HG03442 (cell line): Measurements from ENCODE around the gene BMI1.

ENCODE experiments used
- ATAC-seq: cut with Tn5 transposase; IDR thresholded peaks from one replicate; pipeline ENCODE4 v1.9.1; 2021; ENCODE audit warnings: mild to moderate bottlenecking, moderate library complexity; ENCODE audit not compliant: unreplicated experiment

Gene BMI1

GRCh38 chr10:22319547-22319979 is 1.3 kb upstream of the BMI1 start:
- ATAC-seq = no peak

- no peak for ATAC-seq
These were observed 830 bp upstream of the BMI1 start for GRCh38 chr10:22319980-22320558.

- ATAC-seq = no peak
These were observed 441 bp downstream of the BMI1 start for GRCh38 chr10:22321156-22321923.

- no peak for ATAC-seq
These were observed 1.2 kb downstream of the BMI1 start for GRCh38 chr10:22321924-22322640.

GRCh38 chr10:22322641-22323160 is 1.8 kb downstream of the BMI1 start:
- no peak for ATAC-seq

- no peak for ATAC-seq
These were observed 2.8 kb downstream of the BMI1 start for GRCh38 chr10:22323538-22324305.

GRCh38 chr10:22324413-22324812 is 3.5 kb downstream of the BMI1 start:
- ATAC-seq = no peak

GRCh38 chr10:22324893-22325271 is 4.0 kb downstream of the BMI1 start:
- no peak for ATAC-seq

GRCh38 chr10:22325272-22326144 is 4.6 kb downstream of the BMI1 start:
- peak; percentile 49 for ATAC-seq

- ATAC-seq = no peak
These were observed 5.3 kb downstream of the BMI1 start for GRCh38 chr10:22326145-22326702.

GRCh38 chr10:22329150-22329549 is 8.3 kb downstream of the BMI1 start:
- ATAC-seq = no peak

GRCh38 chr10:22332116-22332692 is 11.3 kb downstream of the BMI1 start:
- ATAC-seq = no peak

GRCh38 chr10:22333167-22333974 is 12.5 kb downstream of the BMI1 start:
- ATAC-seq = no peak

GRCh38 chr10:22333975-22334282 is 13.0 kb downstream of the BMI1 start:
- ATAC-seq = no peak

GRCh38 chr10:22334414-22335172 is 13.7 kb downstream of the BMI1 start:
- no peak for ATAC-seq

- ATAC-seq = peak; percentile 56
These were observed 14.5 kb downstream of the BMI1 start for GRCh38 chr10:22335173-22335933.

GRCh38 chr10:22338185-22338900 is 17.4 kb downstream of the BMI1 start:
- no peak for ATAC-seq
